ENCODE data around the gene MACROD2. TPM values are rescaled to one million over a fixed set of nuclear protein-coding genes. Genes with fewer than 3 reads are reported as not detected.

Gene MACROD2
- total RNA-seq, 1 donor, result 1.3 TPM

DNA sequence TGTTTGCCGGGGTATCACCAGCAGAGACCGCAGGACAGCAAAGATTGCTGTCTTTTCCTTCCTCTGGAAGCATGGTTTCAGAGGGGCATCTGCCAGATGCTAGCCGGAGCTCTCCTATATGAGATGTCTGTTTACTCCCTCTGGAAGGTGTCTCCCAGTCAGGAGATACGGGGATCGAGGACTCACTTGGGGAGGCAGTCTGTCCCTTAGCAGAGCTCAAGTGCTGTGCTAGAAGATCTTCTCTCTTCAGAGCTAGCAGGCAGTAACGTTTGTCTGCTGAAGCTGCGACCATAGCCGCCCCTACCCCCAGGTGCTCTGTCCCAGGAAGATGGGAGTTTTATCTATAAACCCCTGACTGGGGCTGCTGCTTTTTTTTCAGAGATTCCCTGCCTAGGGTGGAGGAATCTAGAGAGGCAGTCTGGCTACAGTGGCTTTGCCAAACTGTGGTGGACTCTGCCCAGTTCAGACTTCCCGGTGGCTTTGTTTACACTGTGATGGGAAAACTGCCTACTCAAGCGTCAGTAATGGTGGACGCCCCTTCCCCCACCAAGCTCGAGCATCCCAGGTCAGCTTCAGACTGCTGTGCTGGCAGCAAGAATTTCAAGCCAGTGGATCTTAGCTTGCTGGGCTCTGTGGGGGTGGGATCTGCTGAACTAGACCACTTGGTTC is 475.0 kb downstream of the MACROD2 start:
- TF ChIP-seq, protein P1, sequence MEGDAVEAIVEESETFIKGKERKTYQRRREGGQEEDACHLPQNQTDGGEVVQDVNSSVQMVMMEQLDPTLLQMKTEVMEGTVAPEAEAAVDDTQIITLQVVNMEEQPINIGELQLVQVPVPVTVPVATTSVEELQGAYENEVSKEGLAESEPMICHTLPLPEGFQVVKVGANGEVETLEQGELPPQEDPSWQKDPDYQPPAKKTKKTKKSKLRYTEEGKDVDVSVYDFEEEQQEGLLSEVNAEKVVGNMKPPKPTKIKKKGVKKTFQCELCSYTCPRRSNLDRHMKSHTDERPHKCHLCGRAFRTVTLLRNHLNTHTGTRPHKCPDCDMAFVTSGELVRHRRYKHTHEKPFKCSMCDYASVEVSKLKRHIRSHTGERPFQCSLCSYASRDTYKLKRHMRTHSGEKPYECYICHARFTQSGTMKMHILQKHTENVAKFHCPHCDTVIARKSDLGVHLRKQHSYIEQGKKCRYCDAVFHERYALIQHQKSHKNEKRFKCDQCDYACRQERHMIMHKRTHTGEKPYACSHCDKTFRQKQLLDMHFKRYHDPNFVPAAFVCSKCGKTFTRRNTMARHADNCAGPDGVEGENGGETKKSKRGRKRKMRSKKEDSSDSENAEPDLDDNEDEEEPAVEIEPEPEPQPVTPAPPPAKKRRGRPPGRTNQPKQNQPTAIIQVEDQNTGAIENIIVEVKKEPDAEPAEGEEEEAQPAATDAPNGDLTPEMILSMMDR (IDR thresholded peaks at IDR 0.05; ENCODE audit: insufficient read depth, low read length), result no peak
- no peak for DNase-seq (ENCODE audit: low read depth)
- no peak overlapping the region for H3K4me3 ChIP-seq (ENCODE audit: low read depth, low read length)

DNA sequence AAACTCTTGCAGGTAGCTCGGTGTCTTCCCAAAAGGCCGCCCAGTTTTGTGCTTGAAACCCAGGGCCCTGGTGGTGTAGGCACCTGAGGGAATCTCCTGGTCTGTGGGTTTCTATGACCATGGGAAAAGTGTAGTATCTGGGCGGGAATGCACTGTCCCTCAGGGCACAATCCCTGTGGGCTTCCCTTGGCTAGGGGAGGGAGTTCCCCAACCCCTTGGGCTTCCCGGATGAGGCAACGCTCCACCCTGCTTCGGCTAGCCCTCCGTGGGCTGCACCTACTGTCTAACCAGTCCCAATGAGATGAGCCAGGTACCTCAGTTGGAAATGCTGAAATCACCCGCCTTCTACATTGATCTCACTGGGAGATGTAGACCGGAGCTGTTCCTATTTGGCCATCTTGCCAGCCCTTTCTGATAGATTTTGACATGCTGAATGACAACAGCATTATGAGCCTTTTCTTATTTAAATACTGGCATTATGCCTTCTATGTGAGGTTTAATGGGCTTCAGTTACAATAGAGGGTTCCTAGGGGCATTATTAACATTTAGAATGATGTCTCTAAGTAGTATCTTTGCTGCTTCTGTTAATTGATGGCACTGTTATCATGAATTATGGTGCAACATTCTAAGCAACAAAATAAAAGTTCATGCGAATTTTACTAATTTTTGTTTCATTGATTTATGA is 475.8 kb downstream of the MACROD2 start:
- TF ChIP-seq, protein P1 (IDR thresholded peaks at IDR 0.05; ENCODE audit: insufficient read depth, low read length), result no peak
- no peak for DNase-seq (ENCODE audit: low read depth)
- H3K4me3 ChIP-seq (ENCODE audit: low read depth, low read length), result no peak overlapping the region

DNA sequence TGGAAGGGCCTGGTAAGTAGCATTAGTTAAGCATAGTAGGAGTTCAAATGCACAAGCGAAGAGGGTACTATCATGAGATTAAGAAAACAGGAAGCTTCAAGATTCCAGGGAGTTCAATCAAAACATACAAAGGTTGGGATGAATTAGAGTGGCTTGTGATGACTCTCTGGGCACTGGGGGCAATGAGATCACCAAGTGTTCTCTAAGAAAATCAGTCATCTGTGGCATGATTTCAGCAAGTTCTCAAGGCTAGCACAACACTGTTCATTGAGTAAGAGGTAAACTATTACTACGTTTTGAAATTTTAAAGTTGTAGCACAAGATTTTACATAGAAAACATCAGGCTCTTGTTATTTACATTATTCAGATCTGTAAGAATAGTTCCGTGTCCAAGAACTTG is 481.8 kb downstream of the MACROD2 start:
- TF ChIP-seq, protein P1 (IDR thresholded peaks at IDR 0.05; ENCODE audit: insufficient read depth, low read length), result no peak
- DNase-seq (ENCODE audit: low read depth), result peak; percentile 55
- no peak overlapping the region for H3K4me3 ChIP-seq (ENCODE audit: low read depth, low read length)

DNA sequence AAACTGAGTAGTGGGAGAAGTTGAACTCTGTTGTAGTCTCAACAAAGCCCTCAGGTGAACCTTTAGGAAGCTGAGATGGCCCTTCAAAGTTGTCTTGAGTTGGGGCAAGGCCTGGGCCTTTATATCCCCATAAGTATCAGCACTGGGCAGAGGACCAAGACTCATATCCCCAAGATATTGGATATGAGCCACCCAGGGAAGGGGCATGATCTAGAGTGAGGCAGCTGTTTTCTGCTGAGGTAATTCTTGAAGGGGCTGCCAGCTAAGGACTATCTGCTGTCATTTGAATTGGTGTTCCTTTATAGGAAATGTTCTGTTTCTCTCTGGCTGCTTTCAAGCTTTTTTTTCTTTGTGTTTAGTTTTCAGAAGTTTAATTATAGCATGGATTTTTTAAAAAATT is 482.8 kb downstream of the MACROD2 start:
- no peak overlapping the region for H3K4me3 ChIP-seq (ENCODE audit: low read depth, low read length)
- TF ChIP-seq, protein P1 (IDR thresholded peaks at IDR 0.05; ENCODE audit: insufficient read depth, low read length), result no peak
- no peak for DNase-seq (ENCODE audit: low read depth)

DNA sequence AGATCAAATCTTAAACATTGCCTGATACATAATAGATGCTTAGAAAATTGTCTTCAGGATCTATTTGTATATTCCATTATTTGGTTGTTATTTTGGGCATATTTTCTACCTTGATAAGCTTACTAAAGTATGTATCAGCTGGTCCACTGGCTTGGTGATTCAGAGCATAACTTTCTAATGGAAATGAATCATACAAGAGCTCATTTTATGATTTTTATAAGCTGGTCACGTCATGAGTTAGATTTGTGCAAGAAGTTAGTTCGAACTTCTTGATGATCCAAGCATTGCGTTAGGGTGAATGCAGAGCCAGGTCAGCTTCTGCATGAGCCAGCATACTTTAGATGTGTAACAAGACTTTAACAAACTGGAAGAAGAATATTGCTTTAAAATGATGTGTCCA is 486.5 kb downstream of the MACROD2 start:
- TF ChIP-seq, protein P1 (IDR thresholded peaks at IDR 0.05; ENCODE audit: insufficient read depth, low read length), result no peak
- H3K4me3 ChIP-seq (ENCODE audit: low read depth, low read length), result no peak overlapping the region
- DNase-seq (ENCODE audit: low read depth), result peak; percentile 90

DNA sequence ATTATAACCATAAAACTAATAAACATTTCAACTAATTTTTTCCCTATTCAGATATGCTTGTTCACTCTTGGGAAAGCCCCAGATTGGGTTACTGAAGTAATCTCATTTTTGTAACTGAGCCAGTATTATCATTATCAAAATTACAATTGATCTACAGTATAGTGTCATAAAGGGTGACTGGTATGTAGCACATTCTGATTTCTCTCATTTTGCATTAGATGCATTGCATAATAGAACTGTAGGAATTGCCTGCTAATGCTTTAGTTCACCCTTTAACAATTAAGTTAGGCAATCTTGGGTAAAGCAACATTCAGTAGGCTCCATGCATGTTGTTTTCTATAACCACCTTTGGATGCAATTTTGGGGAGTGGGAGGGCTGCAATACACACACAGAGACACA is 492.9 kb downstream of the MACROD2 start:
- TF ChIP-seq, protein P1 (IDR thresholded peaks at IDR 0.05; ENCODE audit: insufficient read depth, low read length), result no peak
- DNase-seq (ENCODE audit: low read depth), result peak; percentile 32
- H3K4me3 ChIP-seq (ENCODE audit: low read depth, low read length), result no peak overlapping the region
